Measurements from ENCODE around the gene KCNG2. TPM values are rescaled to one million over a fixed set of nuclear protein-coding genes. Genes with fewer than 3 reads are reported as not detected.

The KCNG2 gene
- total and polyA plus RNA-seq, 4 donors: 0.23 to 1.1 TPM; not detected in 2

DNA sequence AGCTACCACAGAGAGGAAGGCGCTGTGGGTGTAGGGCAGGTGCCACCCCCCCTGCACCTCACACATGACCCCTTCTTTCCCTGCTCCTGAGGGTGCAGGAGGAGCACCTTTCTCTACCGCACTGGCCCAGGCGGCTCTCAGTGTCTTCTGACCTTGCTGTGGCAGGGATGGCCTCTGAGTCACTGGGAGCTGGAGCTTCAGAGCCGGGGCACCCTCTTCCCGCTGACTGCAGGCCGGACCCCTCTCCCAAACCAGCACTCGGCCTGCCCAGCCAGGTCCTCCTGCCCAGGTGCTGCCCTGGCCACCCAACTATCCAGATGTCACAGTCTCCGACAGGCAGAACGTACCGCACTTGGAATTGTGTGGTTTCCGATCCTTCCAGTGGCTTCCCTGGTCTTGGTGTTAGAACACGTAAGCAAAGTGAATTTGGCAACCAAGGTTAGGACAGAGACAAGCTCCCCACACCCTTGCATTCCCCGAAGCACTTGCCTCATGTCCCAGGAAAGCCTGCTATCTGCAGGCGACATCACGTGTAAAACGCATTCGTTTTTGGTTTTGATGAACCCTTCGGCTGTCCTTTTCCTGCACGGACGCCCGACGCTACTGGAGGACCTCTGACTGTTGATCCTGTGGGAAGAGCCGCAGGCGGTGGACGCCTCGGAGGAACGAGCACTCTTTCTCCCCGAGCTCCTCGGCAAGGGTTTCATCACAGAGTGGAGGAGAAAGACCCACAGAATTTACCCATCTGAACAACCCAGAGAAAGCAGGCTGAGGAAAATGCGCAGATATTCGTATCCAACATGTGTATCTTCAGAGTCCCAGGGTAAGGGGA is 24.7 kb upstream of the KCNG2 start:
- H3K4me3 ChIP-seq (ENCODE audit: low read length in 2 of 2): no peak overlapping the region
- H3K27ac ChIP-seq (ENCODE audit: low read depth in 1 of 2, low read length in 2 of 2): no peak overlapping the region
- DNase-seq (peak; percentile 24 to 57), ATAC-seq (ENCODE audit: low FRiP score) (no peak)
- no peaks in the 10 kb centered on the region for H3K36me3 ChIP-seq (ENCODE audit: control insufficient read depth in 1 of 2, insufficient read depth in 2 of 2, low read length in 1 of 2)
- 91 to 94% methylated on average over 31 of the region's 31 CpGs for WGBS, 2 donors
- H3K4me1 ChIP-seq (ENCODE audit: control insufficient read depth in 1 of 2, insufficient read depth in 2 of 2, low read length in 2 of 2): no peaks in the 10 kb centered on the region
- intact Hi-C loops (cut with DNase I): no loop called here
- no peaks in the 10 kb centered on the region for H3K27me3 ChIP-seq (ENCODE audit: control insufficient read depth in 1 of 2, insufficient read depth in 2 of 2, low read length in 1 of 2)
- peaks cover 5% of the 10 kb centered on the region for H3K9me3 ChIP-seq (ENCODE audit: control insufficient read depth, low read length)

DNA sequence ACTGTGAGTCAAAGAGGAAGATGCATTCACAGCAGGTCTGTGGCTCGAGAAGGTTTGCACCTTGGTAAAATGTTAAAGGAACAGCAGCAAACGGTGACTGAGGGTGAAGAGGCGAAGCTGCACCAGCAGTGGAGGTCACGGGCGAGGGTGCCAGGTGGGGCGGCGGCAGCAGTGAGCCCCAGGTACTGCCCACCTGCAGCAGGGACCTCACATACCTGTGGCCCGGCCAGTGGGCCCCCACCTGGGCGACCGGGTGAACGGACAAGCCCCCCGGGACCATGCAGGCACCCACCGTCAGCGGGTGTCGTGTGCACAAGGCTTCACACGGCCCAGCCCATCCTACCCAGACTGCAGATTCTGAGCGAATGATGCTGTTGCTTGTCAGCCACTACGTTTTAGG is 23.6 kb upstream of the KCNG2 start:
- Histone ChIP-seq H3K36me3 (ENCODE audit: control insufficient read depth in 1 of 2, insufficient read depth in 2 of 2, low read length in 1 of 2) (no peaks in the 10 kb centered on the region), H3K4me1 (ENCODE audit: control insufficient read depth in 1 of 2, insufficient read depth in 2 of 2, low read length in 2 of 2) (no peaks in the 10 kb centered on the region), H3K9me3 (ENCODE audit: control insufficient read depth, low read length) (peaks cover 5% of the 10 kb centered on the region), H3K27me3 (ENCODE audit: control insufficient read depth in 1 of 2, insufficient read depth in 2 of 2, low read length in 1 of 2) (no peaks in the 10 kb centered on the region), H3K27ac (ENCODE audit: low read depth in 1 of 2, low read length in 2 of 2) (no peak overlapping the region), H3K4me3 (ENCODE audit: low read length in 2 of 2) (no peak overlapping the region)
- WGBS, 2 donors: 75 to 76% methylated on average over 18 of the region's 18 CpGs
- no peak for ATAC-seq (ENCODE audit: low FRiP score)
- intact Hi-C loops (cut with DNase I): no loop called here
- peak; percentile 17 to 38 for DNase-seq

DNA sequence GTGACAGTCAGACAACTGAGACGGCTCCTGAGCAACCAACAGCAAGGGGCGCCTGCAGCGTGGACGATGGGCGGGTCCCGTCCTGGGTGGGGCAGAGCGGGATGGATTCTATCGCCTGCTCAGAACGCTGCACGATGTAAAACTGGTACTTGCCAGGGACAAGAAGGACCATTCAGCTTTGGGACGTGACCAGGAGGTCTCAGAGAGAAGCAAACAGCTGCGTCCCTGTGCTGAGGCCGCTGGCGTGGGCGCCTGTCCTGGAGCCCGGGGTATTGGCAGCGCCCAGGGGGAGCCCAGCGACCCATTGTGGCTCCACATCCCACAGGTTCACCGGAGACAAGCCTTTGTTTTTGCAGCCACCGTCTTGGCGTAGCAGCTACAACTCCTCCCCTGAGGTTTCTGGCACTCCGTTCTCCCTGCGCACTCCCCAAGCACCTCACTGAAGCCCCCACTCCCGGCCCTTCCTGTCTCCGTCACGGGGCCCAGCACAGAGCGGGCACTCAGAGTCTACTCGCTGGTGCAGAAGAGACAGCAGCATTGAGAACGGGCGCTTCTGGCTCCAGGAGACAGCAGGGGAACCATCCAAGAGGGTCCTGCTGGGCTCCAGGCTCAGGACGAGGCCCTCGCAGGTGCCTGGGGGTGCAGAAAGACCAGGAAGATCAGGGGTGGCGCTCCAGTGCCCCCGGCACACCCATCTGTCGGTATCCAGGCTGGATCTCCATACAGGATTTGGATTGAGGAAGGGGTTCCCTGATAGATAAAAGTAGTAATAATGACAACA is 22.1 kb upstream of the KCNG2 start:
- no peak overlapping the region for H3K4me3 ChIP-seq (ENCODE audit: low read length in 2 of 2)
- WGBS, 2 donors: 80% methylated on average over 35 of the region's 35 CpGs
- DNase-seq: peak; percentile 30 to 61
- H3K9me3 ChIP-seq (ENCODE audit: control insufficient read depth, low read length): peaks cover 2% of the 10 kb centered on the region
- no peaks in the 10 kb centered on the region for H3K36me3 ChIP-seq (ENCODE audit: control insufficient read depth in 1 of 2, insufficient read depth in 2 of 2, low read length in 1 of 2)
- no peak for ATAC-seq (ENCODE audit: low FRiP score)
- no peaks in the 10 kb centered on the region for H3K4me1 ChIP-seq (ENCODE audit: control insufficient read depth in 1 of 2, insufficient read depth in 2 of 2, low read length in 2 of 2)
- H3K27me3 ChIP-seq (ENCODE audit: control insufficient read depth in 1 of 2, insufficient read depth in 2 of 2, low read length in 1 of 2): no peaks in the 10 kb centered on the region
- no peak overlapping the region for H3K27ac ChIP-seq (ENCODE audit: low read depth in 1 of 2, low read length in 2 of 2)
- intact Hi-C loops (cut with DNase I): no loop called here

DNA sequence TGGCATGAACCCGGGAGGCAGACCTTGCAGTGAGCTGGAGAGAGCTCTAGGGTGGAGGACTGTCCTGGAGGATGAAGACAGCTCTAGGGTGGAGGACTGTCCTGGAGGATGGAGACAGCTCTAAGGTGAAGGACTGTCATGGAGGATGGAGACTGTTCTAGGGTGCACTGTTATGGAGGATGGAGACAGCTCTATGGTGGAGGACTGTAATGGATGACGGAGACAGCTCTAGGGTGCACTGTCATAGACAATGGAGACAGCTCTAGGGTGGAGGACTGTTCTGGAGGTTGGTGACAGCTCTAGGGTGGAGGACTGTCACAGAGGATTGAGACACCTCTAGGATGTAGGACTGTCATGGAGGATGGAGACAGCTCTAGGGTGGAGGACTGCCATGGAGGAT is 21.1 kb upstream of the KCNG2 start:
- WGBS, 2 donors: 86 to 92% methylated on average over 2 of the region's 2 CpGs
- Histone ChIP-seq H3K9me3 (ENCODE audit: control insufficient read depth, low read length) (no peaks in the 10 kb centered on the region), H3K27ac (ENCODE audit: low read depth in 1 of 2, low read length in 2 of 2) (no peak overlapping the region), H3K27me3 (ENCODE audit: control insufficient read depth in 1 of 2, insufficient read depth in 2 of 2, low read length in 1 of 2) (no peaks in the 10 kb centered on the region), H3K36me3 (ENCODE audit: control insufficient read depth in 1 of 2, insufficient read depth in 2 of 2, low read length in 1 of 2) (no peaks in the 10 kb centered on the region), H3K4me3 (ENCODE audit: low read length in 2 of 2) (no peak overlapping the region), H3K4me1 (ENCODE audit: control insufficient read depth in 1 of 2, insufficient read depth in 2 of 2, low read length in 2 of 2) (no peaks in the 10 kb centered on the region)
- DNase-seq (no peak), ATAC-seq (ENCODE audit: low FRiP score) (no peak)
- intact Hi-C loops (cut with DNase I): no loop called here

DNA sequence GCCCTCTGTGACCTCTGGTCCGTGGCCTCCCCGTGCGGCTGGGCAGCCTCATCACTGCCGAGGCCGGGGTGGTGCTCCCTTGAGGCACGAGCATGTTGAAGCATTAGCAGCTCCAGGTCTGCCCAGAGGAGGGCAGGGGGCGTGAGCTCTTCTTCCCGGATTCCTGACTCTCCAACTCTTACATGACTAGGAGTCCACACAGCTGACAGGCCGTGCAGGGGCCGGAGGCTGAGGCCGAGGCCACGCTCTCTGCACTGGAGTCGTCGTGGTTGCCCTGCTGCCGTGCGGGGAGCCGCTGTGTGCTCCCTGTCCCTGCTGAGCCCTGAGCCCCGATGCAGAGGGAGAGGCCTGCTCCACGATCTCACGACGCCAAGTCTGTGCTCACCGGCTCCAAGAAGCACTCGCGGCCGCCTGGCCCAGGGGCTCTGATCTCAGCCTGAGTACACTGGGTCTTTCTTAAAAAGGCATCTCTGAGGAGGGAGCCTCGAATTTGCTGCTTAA is 19.4 kb upstream of the KCNG2 start:
- Histone ChIP-seq H3K36me3 (ENCODE audit: control insufficient read depth in 1 of 2, insufficient read depth in 2 of 2, low read length in 1 of 2) (no peaks in the 10 kb centered on the region), H3K4me1 (ENCODE audit: control insufficient read depth in 1 of 2, insufficient read depth in 2 of 2, low read length in 2 of 2) (no peaks in the 10 kb centered on the region), H3K27me3 (ENCODE audit: control insufficient read depth in 1 of 2, insufficient read depth in 2 of 2, low read length in 1 of 2) (no peaks in the 10 kb centered on the region), H3K27ac (ENCODE audit: low read depth in 1 of 2, low read length in 2 of 2) (no peak overlapping the region), H3K4me3 (ENCODE audit: low read length in 2 of 2) (no peak overlapping the region), H3K9me3 (ENCODE audit: control insufficient read depth, low read length) (no peaks in the 10 kb centered on the region)
- DNase-seq: peak; percentile 24 to 68
- ATAC-seq (ENCODE audit: low FRiP score): no peak
- WGBS, 2 donors: 49 to 50% methylated on average over 25 to 26 of the region's 26 CpGs
- intact Hi-C loops (cut with DNase I): no loop called here

DNA sequence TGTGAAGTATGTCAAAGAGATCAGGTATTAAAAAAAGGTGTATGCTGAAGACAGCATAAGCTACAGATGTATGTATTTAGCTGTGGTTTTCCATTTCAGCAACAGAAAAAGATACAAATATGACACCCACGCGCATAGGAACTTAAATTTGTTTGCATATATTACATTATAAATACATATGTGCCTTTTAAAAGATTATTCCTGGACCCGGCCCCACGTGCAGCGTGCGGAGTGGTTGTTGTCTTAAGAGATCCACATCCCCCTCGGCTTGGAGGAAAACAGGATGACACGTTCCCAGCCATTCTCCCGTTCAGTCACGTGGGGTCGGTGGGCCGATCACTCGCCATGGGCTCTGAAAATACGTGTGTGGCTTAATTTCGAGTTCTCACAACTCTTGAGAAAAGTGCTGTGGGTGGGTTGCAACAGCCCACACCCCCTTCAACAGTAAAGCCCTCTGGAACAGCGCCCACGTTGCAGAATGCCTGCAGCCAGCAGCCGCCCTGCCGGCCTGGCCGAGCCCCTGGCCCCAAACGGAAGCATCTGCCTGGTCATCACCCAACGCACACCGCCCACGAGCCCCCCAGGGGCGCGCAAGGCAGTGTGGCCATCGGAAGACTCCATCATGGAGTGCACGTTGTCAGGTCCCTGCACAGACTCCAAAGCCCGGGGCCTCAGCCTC is 18.6 kb upstream of the KCNG2 start:
- Histone ChIP-seq H3K9me3 (ENCODE audit: control insufficient read depth, low read length) (no peaks in the 10 kb centered on the region), H3K36me3 (ENCODE audit: control insufficient read depth in 1 of 2, insufficient read depth in 2 of 2, low read length in 1 of 2) (no peaks in the 10 kb centered on the region), H3K4me1 (ENCODE audit: control insufficient read depth in 1 of 2, insufficient read depth in 2 of 2, low read length in 2 of 2) (no peaks in the 10 kb centered on the region), H3K27me3 (ENCODE audit: control insufficient read depth in 1 of 2, insufficient read depth in 2 of 2, low read length in 1 of 2) (no peaks in the 10 kb centered on the region), H3K4me3 (ENCODE audit: low read length in 2 of 2) (no peak overlapping the region), H3K27ac (ENCODE audit: low read depth in 1 of 2, low read length in 2 of 2) (no peak overlapping the region)
- ATAC-seq (ENCODE audit: low FRiP score): no peak
- 74 to 78% methylated on average over 29 of the region's 29 CpGs for WGBS, 2 donors
- DNase-seq: peak in 1 of 2 donors; percentile 29
- intact Hi-C loops (cut with DNase I): no loop called here

DNA sequence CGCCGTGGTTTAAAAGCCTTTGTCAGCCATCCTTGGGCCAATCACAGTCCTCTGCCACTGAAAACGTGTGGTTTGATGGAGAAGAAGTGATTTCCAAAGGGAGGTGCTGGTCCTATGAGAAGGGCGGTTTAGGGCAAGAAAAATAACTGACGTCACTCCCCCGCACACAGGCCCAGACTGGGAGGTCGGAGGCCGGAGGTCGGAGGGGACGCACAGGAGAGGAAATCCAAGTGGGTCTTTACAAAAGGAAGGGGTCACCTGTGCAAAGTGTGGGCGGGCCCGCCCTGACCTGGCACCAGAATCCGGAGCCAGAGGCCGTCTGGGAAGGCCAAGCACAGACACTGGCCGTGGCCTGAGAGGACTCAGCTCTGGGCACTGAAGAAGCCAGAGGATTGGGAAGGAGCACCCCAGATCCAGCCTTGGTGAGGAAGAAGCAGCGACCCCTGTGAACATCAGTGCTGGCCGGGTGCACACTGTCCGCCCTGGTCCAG is 18.0 kb upstream of the KCNG2 start:
- 80% methylated on average over 18 of the region's 18 CpGs for WGBS, 2 donors
- intact Hi-C loops (cut with DNase I): no loop called here
- no peak for ATAC-seq (ENCODE audit: low FRiP score)
- Histone ChIP-seq H3K27ac (ENCODE audit: low read depth in 1 of 2, low read length in 2 of 2) (no peak overlapping the region), H3K9me3 (ENCODE audit: control insufficient read depth, low read length) (no peaks in the 10 kb centered on the region), H3K4me1 (ENCODE audit: control insufficient read depth in 1 of 2, insufficient read depth in 2 of 2, low read length in 2 of 2) (no peaks in the 10 kb centered on the region), H3K36me3 (ENCODE audit: control insufficient read depth in 1 of 2, insufficient read depth in 2 of 2, low read length in 1 of 2) (no peaks in the 10 kb centered on the region), H3K27me3 (ENCODE audit: control insufficient read depth in 1 of 2, insufficient read depth in 2 of 2, low read length in 1 of 2) (no peaks in the 10 kb centered on the region), H3K4me3 (ENCODE audit: low read length in 2 of 2) (no peak overlapping the region)
- DNase-seq: peak; percentile 21 to 54

DNA sequence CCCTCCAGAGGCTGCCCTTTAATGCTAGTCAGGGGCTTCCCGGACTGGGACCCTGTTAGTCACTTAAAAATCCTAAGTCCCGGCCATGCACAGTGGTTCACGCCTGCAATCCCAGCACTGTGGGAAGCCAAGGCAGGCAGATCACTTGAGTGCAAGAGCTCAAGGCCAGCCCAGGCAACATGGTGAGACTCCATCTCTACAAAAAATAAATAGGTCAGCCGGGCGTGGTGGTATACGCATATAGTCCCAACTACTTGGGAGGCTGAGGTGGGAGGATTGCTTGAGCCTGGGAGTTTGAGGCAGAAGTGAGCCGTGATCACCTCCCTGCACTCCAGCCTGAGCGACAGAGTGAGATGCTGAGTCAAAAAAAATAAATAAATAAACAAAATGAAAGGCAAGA is 17.2 kb upstream of the KCNG2 start:
- no peaks in the 10 kb centered on the region for H3K9me3 ChIP-seq (ENCODE audit: control insufficient read depth, low read length)
- H3K4me3 ChIP-seq (ENCODE audit: low read length in 2 of 2): no peak overlapping the region
- no peak overlapping the region for H3K27ac ChIP-seq (ENCODE audit: low read depth in 1 of 2, low read length in 2 of 2)
- WGBS, 2 donors: 87 to 88% methylated on average over 8 of the region's 8 CpGs
- no peaks in the 10 kb centered on the region for H3K36me3 ChIP-seq (ENCODE audit: control insufficient read depth in 1 of 2, insufficient read depth in 2 of 2, low read length in 1 of 2)
- intact Hi-C loops (cut with DNase I): no loop called here
- DNase-seq (peak; percentile 9 to 57), ATAC-seq (ENCODE audit: low FRiP score) (no peak)
- no peaks in the 10 kb centered on the region for H3K27me3 ChIP-seq (ENCODE audit: control insufficient read depth in 1 of 2, insufficient read depth in 2 of 2, low read length in 1 of 2)
- no peaks in the 10 kb centered on the region for H3K4me1 ChIP-seq (ENCODE audit: control insufficient read depth in 1 of 2, insufficient read depth in 2 of 2, low read length in 2 of 2)

Measured in aorta (tissue), 5 donors.